ENCODE measurements around the gene COL27A1.
A peak's percentile ranks its signal among the peaks of the same experiment; 100 is the strongest.

Gene COL27A1

GRCh38 chr9:114155263-114155994, at the start of gene COL27A1:
TSS of gene COL27A1 (plus strand) at chr9:114155537. CDS start at chr9:114155951, 414 bp downstream.
- peak within 1 kb of the TSS; percentile 66 for H3K4me3 ChIP-seq (ENCODE audit: low read depth, low read length)
- peak within 1 kb of the TSS; percentile 56; the same call in 1 of the 2 replicates for H3K27ac ChIP-seq (ENCODE audit: extremely low read depth, low read depth, low read length)
- peak; percentile 34 for TF ChIP-seq ZNF654 (tag by site-specific recombination; IDR thresholded peaks at IDR 0.05; ENCODE audit: low read depth)
- peak; percentile 73 for TF ChIP-seq PATZ1 (tag by site-specific recombination; IDR thresholded peaks at IDR 0.05)
- TF ChIP-seq ZBTB26 (tag by site-specific recombination; optimal IDR thresholded peaks at IDR 0.05) = peak; percentile 45
- no peak for TF ChIP-seq EGR2 (tag by site-specific recombination; IDR thresholded peaks at IDR 0.05; ENCODE audit: low read depth)
- TF ChIP-seq ZNF335 (tag by site-specific recombination; conservative IDR thresholded peaks at IDR 0.05) = peak; percentile 39
- TF ChIP-seq ZNF660 (tag by site-specific recombination; IDR thresholded peaks at IDR 0.05) = peak; percentile 58; the same call in 1 of the 2 replicates
- TF ChIP-seq GLIS1 (tag by site-specific recombination; IDR thresholded peaks at IDR 0.05) = no peak
- TF ChIP-seq ZBTB10 (tag by site-specific recombination; IDR thresholded peaks at IDR 0.05) = 0 out of 2 replicates have a peak, but pooled peaks have one; percentile 24
- peak; percentile 80 for TF ChIP-seq CTCF (tag by site-specific recombination; IDR thresholded peaks at IDR 0.05)
- no peak for TF ChIP-seq HOXC10 (CRISPR knock-in tag; IDR thresholded peaks at IDR 0.05)
- no peak for TF ChIP-seq ZNF274 (IDR thresholded peaks at IDR 0.05; ENCODE audit: low read length)
- no peak for TF ChIP-seq ZNF274 (tag by site-specific recombination; IDR thresholded peaks at IDR 0.05; ENCODE audit: borderline replicate concordance)
- peak; percentile 84 for TF ChIP-seq ZNF398 (tag by site-specific recombination; IDR thresholded peaks at IDR 0.05)
- no peak for TF ChIP-seq ZSCAN30 (tag by site-specific recombination; IDR thresholded peaks at IDR 0.05)
- no peak for TF ChIP-seq ZNF18 (tag by site-specific recombination; IDR thresholded peaks at IDR 0.05)
- TF ChIP-seq ZBTB8A (tag by site-specific recombination; IDR thresholded peaks at IDR 0.05) = peak; percentile 16; the same call in 1 of the 2 replicates
- TF ChIP-seq ZNF341 (tag by site-specific recombination; IDR thresholded peaks at IDR 0.05; ENCODE audit: low read depth) = peak; percentile 40; the same call in 1 of the 2 replicates
- TF ChIP-seq ZNF785 (tag by site-specific recombination; IDR thresholded peaks at IDR 0.05) = no peak
- no peak for TF ChIP-seq ZNF473 (tag by site-specific recombination; IDR thresholded peaks at IDR 0.05)
- no peak for TF ChIP-seq ZNF266 (tag by site-specific recombination; IDR thresholded peaks at IDR 0.05; ENCODE audit: low read depth)
- peak; percentile 49; the same call in 1 of the 2 replicates for TF ChIP-seq ZNF366 (tag by site-specific recombination; conservative IDR thresholded peaks at IDR 0.05)

More at GRCh38 chr9:114155263-114155994, at the start of gene COL27A1:
- Histone ChIP-seq H3K9me3 (ENCODE audit: control insufficient read depth, insufficient read depth, low read depth, low read length) (no peaks in the 10 kb centered on the region), H3K4me1 (ENCODE audit: control insufficient read depth, insufficient read depth, low read length) (no peaks in the 10 kb centered on the region; the same call in 1 of the 2 replicates), H3K36me3 (ENCODE audit: control insufficient read depth in 2 of 2, insufficient read depth in 1 of 2, low read length in 2 of 2) (no peaks in the 10 kb centered on the region)
- POLR2A ChIA-PET = interaction anchor here (0.7 to 1.7 kb wide), 4 partner anchors 8 to 136 kb away, joined by 3 to 7 read pairs (median 3); no protein-coding TSS in a partner anchor
- CTCF ChIA-PET = interaction anchor here (0.6 to 2.8 kb wide), 29 partner anchors 9 to 751 kb away, joined by 3 to 15 read pairs (median 3); no protein-coding TSS in a partner anchor

Data from HEK293 (cell line).